GM12873 (cell line): ENCODE measurements around the gene STIM1.

Source experiments
- TF ChIP-seq, protein P1 (sequence below): IDR thresholded peaks from 2 replicates; pipeline ENCODE4 v1.5.1; 2012; ENCODE audit warnings: low read depth, mild to moderate bottlenecking, moderate library complexity, low read length, control low read depth; ENCODE audit not compliant: insufficient read depth; ENCODE audit errors: missing control alignments

Gene STIM1

DNA sequence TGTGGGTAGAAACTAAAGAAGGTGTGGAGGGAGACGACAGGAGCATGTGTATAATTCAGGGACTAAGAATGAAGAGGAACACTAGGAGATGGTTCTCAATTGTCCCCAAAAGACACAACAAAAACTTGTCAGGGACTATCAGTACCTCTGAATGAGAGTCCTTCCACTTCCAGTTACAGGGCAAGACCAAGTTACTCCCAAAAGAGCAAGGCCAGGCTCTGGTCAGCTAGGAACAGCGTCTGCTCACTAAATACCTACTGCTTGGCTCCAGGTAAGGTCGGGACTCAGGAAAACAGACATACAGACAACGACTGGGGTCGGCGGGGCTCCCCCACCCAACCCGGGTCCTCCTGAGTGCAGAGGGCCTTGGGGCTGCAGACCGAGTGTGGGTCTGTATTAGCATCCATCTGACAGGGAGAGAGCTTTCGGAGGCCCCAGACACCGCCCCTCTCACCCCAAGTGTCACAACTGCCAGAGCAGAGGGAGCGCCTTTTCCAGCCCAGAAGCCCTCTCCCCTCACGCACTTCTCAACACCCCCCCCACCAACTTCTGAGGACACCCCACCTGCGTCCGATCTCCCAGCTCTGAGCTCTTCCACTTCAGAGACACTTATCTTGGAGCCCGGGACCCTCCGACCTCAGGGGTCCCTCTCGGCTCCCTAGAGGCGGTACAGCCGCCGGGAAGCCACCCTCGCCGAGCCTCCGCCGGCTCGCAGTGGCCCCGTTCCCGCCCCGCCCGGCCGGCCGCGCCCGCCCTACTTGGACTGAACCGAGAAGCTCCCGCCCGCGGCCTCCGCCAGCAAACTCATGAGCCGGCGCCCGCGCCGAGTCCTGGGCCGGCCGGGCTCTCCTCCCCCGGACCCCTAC, 15.2 kb upstream of the STIM1 start:
- TF ChIP-seq, protein P1, sequence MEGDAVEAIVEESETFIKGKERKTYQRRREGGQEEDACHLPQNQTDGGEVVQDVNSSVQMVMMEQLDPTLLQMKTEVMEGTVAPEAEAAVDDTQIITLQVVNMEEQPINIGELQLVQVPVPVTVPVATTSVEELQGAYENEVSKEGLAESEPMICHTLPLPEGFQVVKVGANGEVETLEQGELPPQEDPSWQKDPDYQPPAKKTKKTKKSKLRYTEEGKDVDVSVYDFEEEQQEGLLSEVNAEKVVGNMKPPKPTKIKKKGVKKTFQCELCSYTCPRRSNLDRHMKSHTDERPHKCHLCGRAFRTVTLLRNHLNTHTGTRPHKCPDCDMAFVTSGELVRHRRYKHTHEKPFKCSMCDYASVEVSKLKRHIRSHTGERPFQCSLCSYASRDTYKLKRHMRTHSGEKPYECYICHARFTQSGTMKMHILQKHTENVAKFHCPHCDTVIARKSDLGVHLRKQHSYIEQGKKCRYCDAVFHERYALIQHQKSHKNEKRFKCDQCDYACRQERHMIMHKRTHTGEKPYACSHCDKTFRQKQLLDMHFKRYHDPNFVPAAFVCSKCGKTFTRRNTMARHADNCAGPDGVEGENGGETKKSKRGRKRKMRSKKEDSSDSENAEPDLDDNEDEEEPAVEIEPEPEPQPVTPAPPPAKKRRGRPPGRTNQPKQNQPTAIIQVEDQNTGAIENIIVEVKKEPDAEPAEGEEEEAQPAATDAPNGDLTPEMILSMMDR = no peak

DNA sequence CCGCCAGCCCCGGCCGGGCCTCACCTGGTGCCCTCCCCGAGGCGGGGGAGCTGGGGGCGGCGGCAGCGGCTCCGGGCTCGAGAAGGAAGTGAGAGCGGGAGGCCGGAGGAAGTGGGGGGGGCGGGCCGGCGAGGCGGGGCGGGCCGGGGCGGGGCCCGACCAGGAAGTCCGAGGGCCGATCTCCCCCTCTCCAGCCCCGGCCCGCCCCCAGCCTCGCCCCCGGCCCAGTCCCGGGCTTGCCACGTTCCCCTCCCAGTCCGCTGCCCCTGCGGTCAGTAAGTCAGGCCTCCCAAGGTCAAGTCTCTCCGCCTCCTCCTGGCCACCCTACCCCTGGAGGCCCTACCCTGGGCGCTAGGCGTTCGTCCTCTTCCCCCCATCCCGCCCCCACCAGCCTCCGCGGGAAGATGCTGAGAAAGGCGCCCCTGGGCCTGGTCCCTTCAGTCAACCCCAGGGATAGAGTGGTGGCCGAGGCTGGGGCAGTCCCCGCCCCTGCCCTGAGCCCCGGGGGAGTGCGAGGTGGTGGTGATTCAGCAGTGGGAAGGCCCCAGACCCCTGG, 14.5 kb upstream of the STIM1 start, which contains the start of gene RHOG:
RHOG (minus strand) TSS at position 90 of the 556 bp plus-strand sequence. CDS start 12,821 bp downstream, outside the sequence.
- TF ChIP-seq, protein P1 = no peak

DNA sequence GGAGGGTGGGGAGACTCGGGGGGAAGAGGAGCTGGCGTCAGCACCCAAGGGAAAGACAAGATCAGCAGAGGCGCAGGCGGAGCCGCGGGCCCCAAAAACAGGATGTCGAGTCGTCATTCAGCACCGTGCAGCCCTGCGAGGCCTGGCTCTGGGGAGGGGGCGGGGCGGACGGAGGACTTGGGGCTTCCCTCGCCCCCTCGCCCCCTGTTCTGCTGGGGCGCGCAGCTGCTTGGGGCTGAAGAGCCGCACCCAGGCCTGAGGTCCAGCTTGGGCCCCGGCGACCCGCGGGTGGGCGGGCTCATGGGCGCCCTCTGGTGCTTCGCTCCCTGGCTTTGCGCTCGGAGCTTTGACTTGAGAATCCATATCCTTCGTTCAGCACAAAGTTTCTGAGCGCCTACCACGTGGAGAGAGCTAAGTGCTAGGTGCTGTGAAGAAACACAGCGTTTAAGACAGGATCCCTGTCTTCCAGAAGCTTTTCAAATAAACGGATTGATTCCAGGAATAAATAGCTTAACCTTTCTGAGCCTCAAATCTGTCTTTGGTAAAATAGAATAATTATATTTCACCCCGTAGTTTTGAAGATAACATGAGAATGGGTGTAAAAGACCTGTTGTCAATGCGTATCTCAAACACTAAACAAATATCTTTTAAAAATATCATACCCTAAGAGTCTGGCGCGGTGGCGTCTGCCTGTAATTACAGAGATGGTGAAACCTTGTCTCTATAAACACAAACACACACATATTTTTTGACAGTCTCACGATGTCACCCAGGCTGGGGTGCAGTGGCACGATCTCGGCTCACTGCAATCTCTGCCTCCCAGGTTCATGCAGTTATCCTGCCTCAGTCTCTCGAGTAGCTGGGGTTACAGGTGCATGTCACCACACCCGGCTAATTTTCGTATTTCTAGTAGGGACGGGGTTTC, 13.8 kb upstream of the STIM1 start:
- TF ChIP-seq, protein P1 = peak; percentile 83

DNA sequence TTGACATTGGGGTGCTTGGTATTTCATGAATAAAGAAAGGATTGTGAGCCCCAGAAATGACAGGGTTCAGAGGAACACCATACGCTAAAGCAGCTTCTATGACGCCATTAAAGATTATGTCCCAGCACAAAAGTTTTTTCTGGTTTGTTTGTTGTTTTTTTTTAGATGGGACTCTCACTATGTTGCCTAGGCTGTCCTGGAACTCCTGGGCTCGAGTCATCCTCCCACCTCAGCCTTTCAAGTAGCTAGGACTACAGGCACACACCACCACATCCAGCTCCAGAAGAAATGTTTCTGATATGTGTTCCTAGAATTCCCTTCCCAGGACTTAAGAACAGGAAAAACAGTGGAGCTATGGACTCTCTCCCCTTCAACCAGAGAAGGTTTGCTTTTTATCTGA, 12.1 kb upstream of the STIM1 start:
- TF ChIP-seq, protein P1 = no peak

DNA sequence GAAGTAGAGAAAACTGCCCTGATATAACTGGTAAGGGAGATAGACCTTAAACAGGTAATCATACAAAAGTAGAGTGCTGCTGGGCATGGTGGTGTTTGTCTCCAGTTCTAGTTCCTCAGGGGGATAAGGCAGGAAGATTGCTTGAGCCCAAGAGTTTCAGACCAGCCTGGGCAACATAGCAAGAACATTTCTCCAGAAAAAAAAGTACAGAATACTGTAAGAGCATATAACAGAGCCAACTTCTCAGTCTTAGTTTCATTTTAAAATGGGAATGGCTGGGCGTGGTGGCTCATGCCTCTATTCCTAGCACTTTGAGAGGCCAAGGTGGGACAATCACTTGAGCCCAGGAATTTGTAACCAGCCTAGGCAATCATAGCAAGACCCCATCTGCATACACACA, 10.2 kb upstream of the STIM1 start:
- TF ChIP-seq, protein P1 = no peak

DNA sequence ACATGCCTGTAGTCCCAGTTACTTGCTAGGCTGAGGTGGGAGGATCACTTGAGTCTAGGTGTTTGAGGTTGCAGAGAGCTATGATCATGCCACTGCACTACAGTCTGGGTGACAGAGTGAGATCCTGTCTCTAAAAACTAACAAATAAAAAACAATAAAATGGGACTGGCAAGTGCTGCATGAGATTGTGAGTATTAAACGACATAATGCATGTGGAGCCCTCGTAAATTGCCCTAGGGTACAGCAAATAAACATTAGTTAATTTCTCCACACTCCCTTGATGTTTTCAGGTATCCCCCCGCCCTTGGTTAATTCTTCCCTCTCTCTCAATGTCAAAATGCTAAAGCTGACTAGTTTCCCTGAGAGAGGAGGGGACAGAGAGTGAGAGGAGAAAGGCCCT, 9.8 kb upstream of the STIM1 start:
- TF ChIP-seq, protein P1 = no peak
